Measurements from ENCODE around the gene FLVCR1.

- TF ChIP-seq POLR2AphosphoS5 (IDR thresholded peaks at IDR 0.05), result no peak
- TF ChIP-seq, protein P1, sequence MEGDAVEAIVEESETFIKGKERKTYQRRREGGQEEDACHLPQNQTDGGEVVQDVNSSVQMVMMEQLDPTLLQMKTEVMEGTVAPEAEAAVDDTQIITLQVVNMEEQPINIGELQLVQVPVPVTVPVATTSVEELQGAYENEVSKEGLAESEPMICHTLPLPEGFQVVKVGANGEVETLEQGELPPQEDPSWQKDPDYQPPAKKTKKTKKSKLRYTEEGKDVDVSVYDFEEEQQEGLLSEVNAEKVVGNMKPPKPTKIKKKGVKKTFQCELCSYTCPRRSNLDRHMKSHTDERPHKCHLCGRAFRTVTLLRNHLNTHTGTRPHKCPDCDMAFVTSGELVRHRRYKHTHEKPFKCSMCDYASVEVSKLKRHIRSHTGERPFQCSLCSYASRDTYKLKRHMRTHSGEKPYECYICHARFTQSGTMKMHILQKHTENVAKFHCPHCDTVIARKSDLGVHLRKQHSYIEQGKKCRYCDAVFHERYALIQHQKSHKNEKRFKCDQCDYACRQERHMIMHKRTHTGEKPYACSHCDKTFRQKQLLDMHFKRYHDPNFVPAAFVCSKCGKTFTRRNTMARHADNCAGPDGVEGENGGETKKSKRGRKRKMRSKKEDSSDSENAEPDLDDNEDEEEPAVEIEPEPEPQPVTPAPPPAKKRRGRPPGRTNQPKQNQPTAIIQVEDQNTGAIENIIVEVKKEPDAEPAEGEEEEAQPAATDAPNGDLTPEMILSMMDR (IDR thresholded peaks at IDR 0.05), result no peak
Measured at GRCh38 chr1:212828395-212828794, 29.7 kb upstream of the FLVCR1 start.
